ENCODE data around the gene TNNI3K.

TNNI3K gene

DNA sequence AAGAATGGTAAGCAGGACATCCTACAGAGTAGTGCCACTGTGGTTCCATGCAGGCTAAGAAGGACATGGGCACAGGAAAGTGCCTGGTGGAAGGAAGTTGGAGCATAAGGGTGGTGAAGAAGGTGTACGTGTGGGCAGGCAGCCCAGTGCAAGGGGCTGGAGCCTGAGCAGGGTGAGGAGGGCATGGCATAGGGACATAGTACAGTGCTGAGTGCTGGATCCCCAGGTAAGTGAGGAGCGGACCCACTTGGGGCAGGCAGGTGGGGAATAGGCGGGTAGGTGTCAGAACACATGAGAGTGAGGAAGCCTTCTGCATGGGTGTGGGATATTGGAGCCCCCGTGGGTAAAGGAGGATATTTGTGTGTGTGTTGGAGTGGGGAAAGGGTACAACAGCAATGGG, 292.9 kb downstream of the TNNI3K start:
- TF ChIP-seq, protein P1, sequence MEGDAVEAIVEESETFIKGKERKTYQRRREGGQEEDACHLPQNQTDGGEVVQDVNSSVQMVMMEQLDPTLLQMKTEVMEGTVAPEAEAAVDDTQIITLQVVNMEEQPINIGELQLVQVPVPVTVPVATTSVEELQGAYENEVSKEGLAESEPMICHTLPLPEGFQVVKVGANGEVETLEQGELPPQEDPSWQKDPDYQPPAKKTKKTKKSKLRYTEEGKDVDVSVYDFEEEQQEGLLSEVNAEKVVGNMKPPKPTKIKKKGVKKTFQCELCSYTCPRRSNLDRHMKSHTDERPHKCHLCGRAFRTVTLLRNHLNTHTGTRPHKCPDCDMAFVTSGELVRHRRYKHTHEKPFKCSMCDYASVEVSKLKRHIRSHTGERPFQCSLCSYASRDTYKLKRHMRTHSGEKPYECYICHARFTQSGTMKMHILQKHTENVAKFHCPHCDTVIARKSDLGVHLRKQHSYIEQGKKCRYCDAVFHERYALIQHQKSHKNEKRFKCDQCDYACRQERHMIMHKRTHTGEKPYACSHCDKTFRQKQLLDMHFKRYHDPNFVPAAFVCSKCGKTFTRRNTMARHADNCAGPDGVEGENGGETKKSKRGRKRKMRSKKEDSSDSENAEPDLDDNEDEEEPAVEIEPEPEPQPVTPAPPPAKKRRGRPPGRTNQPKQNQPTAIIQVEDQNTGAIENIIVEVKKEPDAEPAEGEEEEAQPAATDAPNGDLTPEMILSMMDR (IDR thresholded peaks at IDR 0.05; ENCODE audit: low read depth, low read length) = no peak
- Histone ChIP-seq H3K9me3 (ENCODE audit: severe bottlenecking) (no peaks in the 10 kb centered on the region), H3K4me3 (ENCODE audit: low read depth, low read length) (no peak overlapping the region), H3K27me3 (ENCODE audit: insufficient read depth, low read depth, severe bottlenecking) (no peaks in the 10 kb centered on the region), H3K36me3 (no peaks in the 10 kb centered on the region), H3K27ac (no peak overlapping the region)
- no peak for DNase-seq

DNA sequence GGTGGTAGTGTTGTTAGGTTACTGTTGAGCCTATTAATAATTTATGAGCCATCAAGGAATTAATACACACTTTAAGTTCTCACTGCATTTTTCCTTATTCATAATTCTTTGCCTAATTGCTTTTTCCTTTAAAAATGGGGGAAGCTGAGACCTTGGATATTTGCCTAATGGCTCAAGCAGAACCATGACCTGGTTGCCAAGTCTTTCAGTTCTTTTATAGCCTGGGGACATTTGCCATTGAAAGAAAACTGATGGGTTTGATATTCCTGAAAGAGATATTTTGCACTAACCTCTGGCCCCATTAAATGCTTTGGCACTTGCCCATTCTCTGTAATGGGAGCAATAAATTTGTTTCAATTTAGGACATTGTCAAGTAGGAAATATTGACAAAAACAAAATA, 295.7 kb downstream of the TNNI3K start:
- no peaks in the 10 kb centered on the region for H3K9me3 ChIP-seq (ENCODE audit: severe bottlenecking)
- no peak for DNase-seq
- TF ChIP-seq, protein P1 (IDR thresholded peaks at IDR 0.05; ENCODE audit: low read depth, low read length) = no peak
- no peak overlapping the region for H3K4me3 ChIP-seq (ENCODE audit: low read depth, low read length)
- no peaks in the 10 kb centered on the region for H3K36me3 ChIP-seq
- no peaks in the 10 kb centered on the region for H3K27me3 ChIP-seq (ENCODE audit: insufficient read depth, low read depth, severe bottlenecking)
- H3K27ac ChIP-seq = no peak overlapping the region

DNA sequence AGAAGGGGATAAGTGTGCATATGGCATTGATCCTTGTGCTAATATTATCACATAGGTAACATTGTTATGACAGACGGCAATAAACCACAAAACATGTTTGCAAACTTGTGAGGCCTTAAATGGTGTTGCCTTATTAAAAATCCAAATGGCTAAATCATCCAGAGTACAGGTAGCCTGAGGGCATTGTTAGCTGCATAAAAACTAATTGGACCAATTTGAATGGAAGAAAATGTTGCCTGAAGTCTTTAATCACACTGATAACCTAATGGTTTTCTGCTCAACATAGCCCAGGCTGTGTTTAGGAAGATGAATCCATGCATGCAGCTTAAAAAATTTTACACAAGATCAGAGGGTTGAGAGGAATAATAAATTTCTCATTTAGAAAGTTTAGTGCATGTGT, 296.6 kb downstream of the TNNI3K start:
- Histone ChIP-seq H3K4me3 (ENCODE audit: low read depth, low read length) (no peak overlapping the region), H3K36me3 (no peaks in the 10 kb centered on the region), H3K27ac (no peak overlapping the region), H3K27me3 (ENCODE audit: insufficient read depth, low read depth, severe bottlenecking) (no peaks in the 10 kb centered on the region), H3K9me3 (ENCODE audit: severe bottlenecking) (no peaks in the 10 kb centered on the region)
- TF ChIP-seq, protein P1 (IDR thresholded peaks at IDR 0.05; ENCODE audit: low read depth, low read length) = no peak
- DNase-seq = no peak

DNA sequence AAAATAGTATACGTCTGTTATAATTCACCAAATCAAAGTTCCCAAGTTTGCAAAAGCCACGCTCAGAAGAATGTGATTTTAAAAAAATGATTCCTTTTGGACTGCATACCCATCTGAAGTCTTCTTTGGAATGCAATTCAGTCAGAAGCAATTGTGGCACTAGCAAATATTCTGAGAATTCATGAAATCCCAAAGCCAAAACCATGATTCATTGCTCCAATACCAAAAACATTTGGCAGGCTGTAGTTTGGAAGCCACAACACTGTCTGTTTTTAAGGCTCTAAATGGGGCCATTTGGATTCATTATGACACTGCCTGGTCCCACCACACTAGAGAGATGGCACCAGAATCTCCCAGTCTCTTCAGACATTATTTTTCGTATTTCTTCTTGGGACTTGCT, 299.1 kb downstream of the TNNI3K start:
- DNase-seq = no peak
- TF ChIP-seq, protein P1 (IDR thresholded peaks at IDR 0.05; ENCODE audit: low read depth, low read length) = no peak
- Histone ChIP-seq H3K4me3 (ENCODE audit: low read depth, low read length) (no peak overlapping the region), H3K9me3 (ENCODE audit: severe bottlenecking) (no peaks in the 10 kb centered on the region), H3K27me3 (ENCODE audit: insufficient read depth, low read depth, severe bottlenecking) (no peaks in the 10 kb centered on the region), H3K27ac (no peak overlapping the region), H3K36me3 (no peaks in the 10 kb centered on the region)

DNA sequence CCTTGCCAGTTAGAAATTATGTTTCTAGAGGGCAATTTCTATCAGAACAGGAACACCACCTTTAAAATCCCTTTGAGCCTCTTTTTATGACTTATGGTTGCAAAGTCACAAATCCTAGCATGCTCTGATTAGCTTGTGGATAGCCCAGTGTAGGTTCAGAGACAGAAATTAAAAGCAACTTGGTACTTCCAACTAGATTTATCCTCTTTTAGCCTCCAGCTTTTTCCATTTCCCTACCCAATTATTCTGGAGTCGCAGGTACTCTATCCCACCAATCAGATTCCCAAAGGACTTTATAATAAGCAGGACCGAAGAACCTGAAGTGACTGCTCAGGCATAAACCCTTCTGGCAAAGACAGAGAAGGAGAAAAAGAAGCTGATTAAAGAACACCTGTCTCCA, 310.6 kb downstream of the TNNI3K start:
- H3K27me3 ChIP-seq (ENCODE audit: insufficient read depth, low read depth, severe bottlenecking) = no peaks in the 10 kb centered on the region
- H3K4me3 ChIP-seq (ENCODE audit: low read depth, low read length) = no peak overlapping the region
- no peak for DNase-seq
- TF ChIP-seq, protein P1 (IDR thresholded peaks at IDR 0.05; ENCODE audit: low read depth, low read length) = no peak
- H3K36me3 ChIP-seq = no peaks in the 10 kb centered on the region
- no peak overlapping the region for H3K27ac ChIP-seq
- no peaks in the 10 kb centered on the region for H3K9me3 ChIP-seq (ENCODE audit: severe bottlenecking)

DNA sequence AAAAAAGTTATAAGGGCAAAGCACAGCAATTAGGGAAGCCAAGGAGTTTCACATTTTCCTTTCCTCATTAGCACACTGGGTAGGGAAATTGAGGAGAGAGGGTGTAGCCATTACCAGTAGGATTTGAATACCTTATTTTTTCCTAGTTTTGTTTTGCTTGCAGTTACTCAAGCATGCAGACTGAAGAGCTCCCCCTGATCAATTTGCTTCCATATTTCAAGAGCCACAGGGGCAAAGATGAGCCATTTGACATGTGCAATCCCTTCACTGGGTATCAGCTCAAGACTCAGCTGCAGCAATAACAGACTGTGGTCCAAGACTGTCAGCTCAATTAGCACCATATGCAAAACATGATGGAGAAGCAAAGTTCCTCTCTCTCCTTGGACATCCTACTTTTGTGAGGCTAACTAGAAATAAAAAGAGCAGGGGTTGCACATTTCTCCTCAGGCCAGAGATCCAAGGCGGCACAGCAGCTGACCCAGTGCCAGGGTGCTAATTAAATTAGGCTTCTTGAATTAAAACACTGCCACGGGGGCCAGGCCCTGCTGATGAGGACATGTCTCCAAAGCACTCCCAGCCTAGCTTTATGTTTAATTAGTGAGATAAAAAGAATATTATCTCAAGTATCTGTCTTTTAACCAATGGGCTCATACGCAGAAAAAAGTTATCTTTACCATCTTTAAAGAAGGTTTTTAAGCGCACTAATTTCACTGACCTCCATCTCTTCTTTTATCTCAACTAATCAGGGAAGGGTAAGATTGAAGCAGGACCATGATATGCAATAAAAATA, 314.0 kb downstream of the TNNI3K start:
- DNase-seq = no peak

More for the DNA sequence above, 314.0 kb downstream of the TNNI3K start:
- Histone ChIP-seq H3K4me3 (ENCODE audit: low read depth, low read length) (no peak overlapping the region), H3K27ac (no peak overlapping the region), H3K27me3 (ENCODE audit: insufficient read depth, low read depth, severe bottlenecking) (no peaks in the 10 kb centered on the region), H3K9me3 (ENCODE audit: severe bottlenecking) (no peaks in the 10 kb centered on the region), H3K36me3 (no peaks in the 10 kb centered on the region)
- TF ChIP-seq, protein P1 (IDR thresholded peaks at IDR 0.05; ENCODE audit: low read depth, low read length) = no peak

Measured in WERI-Rb-1 (cell line).